HG03558 (cell line): Measurements from ENCODE around the gene CD83.

Experiments used
- ATAC-seq: cut with Tn5 transposase; IDR thresholded peaks from one replicate; pipeline ENCODE4 v1.9.1; 2021; ENCODE audit warnings: moderate number of reproducible peaks; ENCODE audit not compliant: unreplicated experiment; ENCODE audit errors: extremely low read depth

The CD83 gene

DNA sequence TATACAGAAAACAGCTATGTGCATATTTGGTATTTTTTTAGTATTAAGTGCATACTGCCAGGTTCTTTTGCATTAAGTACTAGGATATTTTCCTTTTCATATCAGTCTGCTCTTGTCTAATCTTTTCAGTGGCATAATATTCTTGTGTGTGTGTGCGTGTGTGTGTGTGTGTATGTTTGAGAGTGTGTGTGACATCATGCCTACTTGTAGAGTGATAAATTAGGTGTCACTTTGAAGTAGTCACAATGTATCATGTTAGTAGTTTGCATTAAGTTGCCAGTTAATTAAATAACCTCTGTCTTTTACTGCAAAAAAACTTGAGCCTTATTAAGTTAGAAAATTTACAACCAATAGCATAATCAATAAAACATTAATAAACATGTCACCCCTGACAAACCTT, 65.3 kb downstream of the CD83 start:
- ATAC-seq, result no peak
